GM18526 (cell line): Measurements from ENCODE around the gene DNAJB13.

Experiments used
- POLR2A ChIP-seq: IDR thresholded peaks from 3 replicates; pipeline ENCODE4 v1.6.1; 2011; ENCODE audit not compliant: insufficient read length; ENCODE audit errors: extremely low read depth

Gene DNAJB13

DNA sequence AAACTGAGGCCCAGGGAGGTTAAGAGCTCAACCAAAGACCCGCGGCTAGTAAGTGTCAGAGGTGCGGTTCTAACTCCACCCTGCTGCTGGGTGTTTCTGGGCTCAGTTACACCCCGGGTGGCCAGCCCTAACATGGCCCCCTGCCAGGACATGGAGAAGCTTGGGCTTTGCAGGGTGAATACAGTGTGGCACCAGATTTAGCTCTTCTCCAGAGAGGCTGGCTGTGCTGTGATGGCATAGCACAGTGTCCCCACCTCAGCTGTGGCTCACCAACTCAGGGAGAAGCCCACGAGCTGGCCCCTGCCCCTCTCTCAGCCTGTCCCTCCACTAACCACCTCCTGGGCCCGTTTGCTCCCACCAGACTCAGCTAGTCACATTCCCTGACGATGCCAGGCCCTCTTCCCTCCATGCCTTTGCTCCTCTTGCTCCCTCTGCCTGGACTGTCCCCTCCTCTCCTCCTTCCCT, 51.0 kb downstream of the DNAJB13 start:
- TF ChIP-seq POLR2A: no peak

DNA sequence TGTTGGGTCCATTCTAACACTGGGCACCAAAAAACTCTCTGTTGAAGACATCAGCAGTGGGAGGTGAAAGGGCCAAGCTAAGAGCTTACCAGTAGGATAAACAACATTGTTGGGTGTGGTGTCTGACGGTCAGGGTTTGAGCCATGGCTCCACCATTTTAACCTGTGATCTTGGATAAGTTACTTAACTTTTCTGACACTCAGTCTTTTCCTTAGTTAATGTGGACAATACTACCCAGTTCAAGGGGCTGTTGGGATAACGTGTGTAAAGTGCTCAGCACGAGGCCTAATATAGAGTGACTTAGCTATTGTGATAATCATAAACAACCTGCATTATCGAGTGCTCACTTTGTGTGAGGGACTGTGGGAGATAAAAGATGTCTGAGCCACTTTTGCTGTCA, 52.0 kb downstream of the DNAJB13 start:
- no peak for TF ChIP-seq POLR2A

DNA sequence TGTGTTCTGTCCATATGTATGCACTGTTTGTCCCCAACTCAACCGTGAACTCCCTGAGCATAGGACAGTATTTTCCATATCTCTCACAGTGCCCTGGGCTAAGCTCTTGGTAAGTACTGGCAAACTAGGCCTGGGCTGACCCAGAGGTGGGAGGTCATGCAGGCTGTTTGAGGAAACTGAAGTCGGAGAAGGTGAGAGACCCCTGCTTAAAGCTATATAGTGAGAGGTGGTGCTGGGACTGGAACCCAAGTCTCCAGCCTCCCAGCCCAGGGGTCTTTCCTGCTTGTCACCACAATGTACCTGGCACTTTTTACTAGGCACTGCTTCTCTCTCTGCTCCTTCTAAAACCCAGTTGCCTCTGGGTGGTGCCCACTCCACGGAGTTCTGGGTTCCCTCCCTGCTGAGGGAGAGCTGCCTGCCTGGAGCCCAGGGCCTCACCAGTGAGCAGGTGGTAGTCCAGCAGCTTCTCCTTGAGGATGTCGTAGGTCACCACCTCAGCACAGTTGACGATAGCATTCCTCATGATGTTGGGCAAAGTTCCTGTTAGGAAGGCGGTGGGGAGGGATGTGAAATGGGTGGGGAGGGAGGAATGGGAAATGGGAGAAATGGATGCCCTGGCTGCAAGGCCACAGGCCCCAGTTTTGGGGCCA, 53.3 kb downstream of the DNAJB13 start:
- no peak for TF ChIP-seq POLR2A

DNA sequence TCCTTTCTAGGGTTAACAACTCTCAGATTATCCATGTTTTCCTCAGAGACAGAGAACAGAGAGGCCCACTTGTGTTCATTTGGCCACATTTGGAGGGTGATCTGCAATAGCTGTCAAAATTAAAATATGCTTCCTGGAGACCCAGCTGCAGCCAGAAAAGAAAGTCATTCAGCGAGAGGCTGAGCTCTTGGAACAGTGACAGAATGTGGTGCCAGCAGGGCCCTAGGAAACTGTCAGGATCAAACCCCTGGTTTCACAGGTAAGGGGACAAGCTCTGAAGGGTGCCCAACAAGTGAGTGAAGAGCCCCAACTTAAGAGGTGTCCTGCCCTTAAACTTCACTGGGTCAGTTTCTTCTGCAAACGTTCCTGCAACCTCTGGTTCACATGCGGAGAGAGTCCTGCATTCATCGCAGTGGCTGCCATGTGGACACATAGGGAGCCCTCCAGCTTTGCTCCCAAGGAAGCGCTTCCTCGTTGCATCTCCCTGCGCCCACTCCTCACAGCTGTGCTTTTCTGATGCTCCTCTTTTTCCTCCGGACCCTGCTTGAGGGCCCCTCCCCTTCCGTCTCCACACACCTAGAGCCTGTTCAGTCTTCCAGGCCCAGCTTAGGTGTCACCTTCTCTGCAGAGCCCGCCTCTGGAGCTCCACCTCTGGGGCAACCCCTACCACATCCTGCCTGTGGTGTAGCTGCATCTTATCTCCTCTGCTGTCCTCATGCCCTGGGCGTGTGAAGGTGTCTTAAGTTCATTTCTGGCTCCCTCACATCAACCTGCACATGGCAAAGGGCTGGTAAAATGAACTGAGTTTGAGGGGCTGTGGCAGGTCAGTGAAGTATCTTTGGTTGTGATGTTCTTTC, 54.2 kb downstream of the DNAJB13 start:
- TF ChIP-seq POLR2A: no peak

DNA sequence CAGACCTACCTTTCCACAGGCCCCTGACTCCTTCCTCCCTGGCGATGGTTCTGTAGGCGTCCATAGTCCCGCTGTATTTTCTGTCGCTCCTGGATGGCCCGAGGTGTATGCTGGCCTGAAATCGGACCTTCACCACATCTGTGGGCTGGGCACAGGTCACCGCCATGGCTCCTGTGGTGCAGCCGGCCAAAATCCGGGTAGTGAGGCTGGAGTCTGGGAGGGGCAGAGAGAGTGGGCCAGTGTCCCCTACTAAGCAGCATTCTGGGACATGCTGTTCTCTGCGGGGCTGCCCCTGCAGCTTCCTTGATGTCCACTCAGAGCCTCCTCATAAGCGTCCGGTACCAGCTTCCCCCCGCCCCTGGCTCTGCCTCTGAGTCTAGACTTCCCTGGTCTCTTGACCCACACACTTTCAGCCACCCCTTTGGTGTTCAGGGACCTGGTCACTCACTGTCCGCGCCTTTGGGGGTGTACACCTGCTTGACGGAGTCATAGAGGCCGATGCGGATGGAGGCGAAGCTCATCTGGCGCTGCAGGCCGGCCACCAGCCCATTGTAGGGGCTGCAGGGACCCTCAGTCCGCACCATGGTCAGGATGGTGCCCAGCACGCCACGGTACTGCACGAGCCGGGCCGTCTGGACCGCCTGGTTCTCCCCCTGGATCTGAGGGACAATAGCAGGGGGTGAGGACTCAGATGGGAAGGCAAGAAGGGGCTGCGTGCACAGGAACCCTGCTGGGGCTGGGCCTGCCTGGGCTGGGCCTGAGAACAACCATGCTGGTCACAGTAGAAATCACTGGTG, 55.1 kb downstream of the DNAJB13 start:
- no peak for TF ChIP-seq POLR2A

DNA sequence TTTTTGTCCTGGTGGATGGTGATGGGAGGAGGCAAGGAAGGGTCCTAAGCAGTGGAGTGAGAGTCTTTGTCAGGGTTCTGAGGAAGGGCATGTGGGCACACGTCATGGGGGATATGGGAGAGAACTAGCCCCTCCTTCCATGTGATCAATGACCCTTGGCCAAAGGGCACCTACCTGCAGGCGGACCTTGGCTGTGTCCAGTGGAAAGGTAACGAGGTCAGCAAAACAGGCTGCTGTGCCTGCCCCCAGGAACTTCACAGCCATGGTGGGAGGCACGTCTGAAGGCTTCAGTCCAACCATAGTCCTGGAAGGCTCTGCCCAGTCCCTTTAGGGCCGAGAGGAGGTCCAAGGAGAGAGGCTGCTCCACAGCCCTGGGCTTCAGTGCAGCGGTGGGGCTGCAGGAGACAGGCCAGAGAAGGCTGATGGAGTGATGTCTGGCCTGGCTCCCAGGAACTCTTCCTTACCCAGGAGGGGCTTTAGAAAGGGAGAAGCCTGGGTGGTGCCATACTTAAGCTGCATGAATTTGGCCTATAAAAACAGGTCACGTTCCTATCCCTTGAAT, 56.0 kb downstream of the DNAJB13 start:
- no peak for TF ChIP-seq POLR2A

DNA sequence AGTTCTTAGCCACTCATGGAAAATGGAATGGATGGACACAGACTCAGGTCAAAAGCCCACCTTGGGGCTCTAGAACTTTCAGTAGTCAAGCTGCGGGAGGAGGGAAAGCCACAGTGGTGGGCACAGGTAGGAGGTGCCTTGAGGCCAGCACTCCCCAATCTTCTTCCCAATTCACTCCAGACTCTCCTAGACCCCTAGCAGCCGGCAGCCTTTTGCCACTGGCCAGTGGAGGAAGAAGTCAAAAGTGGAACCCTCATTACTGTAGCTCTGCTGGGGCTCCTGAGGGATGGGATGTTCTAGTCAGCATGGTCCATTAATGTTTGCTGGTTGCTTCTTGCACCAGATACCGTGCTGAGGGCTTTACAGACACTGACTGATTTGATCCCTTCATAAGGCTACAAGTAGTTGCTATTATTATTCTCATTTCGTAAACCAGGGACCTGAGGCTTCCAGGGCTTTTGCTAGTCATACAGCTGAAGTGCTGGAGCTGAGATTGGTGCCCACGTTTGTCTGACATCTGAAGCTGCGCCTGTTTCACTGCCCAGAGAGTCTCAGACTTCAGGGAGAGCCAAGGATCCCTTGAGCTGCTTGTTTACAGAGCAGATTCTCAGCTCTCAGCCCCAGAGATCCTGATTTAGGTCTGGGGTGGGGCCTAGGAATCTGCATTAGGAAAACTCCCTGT, 57.0 kb downstream of the DNAJB13 start:
- TF ChIP-seq POLR2A: no peak

DNA sequence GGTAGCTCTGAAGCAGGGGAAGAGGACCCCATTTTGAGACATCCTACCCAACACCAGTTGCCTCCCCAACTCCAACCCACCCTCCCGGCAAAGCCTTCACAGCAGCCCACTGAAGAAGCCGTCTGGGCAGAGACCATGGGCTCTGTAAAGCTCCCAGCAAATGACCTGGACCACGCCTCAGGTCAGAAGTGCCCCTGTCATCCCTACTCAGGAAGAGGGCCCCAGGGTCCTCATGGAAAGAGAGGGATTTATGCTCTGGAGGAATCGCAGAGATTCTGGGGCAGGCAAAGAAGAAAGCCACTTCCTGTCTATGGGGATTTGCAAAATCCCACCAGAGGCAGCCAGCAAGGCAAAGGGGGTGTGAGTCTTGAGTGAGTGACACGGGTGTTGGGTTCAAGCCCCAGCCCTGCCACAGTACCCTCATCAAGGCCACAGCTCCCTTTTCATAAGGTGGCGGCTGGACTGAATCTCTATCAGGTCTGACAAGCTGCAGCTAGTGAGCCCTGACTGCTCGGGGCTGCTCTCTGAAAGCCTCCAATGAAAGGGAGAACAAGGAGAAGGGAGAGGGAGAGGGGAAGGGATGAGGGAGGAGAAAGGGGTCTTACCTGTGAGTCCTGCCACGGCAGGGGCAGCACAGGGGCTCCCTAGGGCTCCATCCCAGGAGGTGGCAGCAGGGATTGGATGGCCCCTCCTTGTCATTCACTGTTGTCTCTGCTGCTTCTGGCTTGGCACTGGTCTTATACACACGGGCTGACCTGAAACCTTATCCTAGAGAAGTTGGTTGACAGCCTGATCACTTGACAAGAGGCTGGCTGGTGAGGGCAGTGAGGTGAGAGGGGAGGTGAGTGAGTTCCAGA, 57.8 kb downstream of the DNAJB13 start, which contains the start of gene UCP3:
Gene UCP3, minus strand, starts transcription at position 713 of the 857 bp plus-strand sequence. CDS start 2,043 bp downstream, outside the sequence.
- no peak for TF ChIP-seq POLR2A

DNA sequence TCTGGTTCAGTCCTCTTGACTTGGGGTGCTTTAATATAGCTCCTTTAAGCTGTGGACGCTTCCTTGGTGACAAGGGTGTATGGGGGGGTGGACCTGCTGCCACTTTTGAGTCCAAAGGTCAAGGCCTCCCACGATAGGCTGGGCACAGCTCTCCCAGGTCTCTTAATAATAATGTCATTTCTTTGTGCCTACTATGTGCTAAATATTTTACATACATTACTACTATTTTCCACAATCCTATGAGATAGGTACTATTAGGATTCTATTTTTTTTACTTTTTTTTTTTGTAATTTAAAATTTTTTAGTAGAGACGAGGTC, 58.4 kb downstream of the DNAJB13 start:
- no peak for TF ChIP-seq POLR2A

DNA sequence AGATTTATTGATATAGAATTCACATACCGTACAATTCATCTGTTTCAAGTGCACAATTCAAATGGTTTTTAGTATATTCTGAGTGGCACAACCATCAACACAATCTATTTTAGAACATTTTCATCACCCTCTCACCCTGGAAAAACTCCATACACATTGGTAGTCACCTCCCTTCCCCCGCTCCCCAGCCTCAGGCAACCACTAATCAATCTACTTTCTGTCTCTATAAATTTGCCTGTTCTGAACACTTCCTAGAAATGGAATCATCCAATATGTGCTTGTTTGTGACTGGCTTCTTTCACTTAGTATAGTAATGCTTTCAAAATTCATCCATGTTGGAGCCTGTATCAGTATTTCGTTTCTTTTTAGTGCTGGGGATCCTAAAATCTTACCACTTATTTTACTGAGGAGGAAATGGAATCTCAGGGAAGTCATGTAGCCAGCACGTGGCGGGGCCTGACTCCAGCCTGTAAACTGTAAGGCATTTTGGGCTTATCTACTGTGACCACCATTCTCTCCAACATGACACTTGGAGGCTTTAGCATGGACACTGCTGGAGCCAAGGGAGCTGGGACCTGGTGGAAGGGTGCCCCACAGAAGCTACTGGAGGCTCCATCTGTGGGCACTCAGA, 59.0 kb downstream of the DNAJB13 start:
- TF ChIP-seq POLR2A: no peak

DNA sequence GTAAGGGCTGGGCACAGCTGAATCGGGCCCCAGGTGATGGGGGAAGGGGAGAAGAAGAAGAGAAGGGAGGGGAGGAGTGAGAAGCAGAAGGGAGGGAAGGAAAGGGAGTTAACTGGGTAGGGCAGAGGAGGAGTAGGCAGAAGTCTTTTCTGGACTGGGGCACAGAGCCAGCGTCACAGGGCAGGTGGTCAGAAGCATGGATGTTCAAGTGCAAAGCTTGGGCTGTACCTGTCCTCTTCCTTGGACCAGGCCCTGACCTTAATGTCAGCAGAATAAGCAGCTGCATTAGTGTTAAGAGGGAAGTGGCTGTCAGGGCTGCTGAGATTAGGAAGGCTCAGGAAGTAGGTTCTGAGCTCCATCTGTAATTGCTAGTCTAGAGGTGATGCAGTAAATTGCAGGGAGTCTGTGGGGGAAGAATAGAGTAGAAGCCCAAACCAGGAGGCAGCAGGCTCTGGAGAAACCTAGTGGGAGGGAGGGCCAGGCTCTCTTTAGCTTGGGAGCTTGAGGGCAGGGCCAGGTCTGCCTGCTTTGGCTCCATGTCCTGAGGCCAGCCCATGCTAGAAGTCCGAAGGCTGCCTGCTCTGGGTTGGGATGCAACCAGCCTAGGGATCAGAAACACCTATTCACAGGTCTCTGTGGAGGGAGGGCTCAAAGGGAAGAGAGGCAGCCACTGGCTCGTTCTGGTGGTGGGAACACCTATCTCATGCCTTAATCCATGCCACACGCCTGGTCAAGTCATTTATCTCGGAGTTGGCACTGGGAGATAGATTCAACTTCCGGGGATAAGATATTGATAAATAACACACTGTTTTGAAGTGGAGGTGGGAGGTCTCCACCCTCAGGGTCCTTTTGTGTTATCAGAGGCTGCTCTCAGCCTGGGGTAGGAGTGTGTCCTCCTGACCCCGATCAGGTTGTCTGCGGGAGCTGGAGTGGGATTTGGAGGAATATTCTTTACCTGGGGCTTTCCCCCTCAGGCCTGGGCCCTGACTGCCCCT, 59.8 kb downstream of the DNAJB13 start:
- no peak for TF ChIP-seq POLR2A

DNA sequence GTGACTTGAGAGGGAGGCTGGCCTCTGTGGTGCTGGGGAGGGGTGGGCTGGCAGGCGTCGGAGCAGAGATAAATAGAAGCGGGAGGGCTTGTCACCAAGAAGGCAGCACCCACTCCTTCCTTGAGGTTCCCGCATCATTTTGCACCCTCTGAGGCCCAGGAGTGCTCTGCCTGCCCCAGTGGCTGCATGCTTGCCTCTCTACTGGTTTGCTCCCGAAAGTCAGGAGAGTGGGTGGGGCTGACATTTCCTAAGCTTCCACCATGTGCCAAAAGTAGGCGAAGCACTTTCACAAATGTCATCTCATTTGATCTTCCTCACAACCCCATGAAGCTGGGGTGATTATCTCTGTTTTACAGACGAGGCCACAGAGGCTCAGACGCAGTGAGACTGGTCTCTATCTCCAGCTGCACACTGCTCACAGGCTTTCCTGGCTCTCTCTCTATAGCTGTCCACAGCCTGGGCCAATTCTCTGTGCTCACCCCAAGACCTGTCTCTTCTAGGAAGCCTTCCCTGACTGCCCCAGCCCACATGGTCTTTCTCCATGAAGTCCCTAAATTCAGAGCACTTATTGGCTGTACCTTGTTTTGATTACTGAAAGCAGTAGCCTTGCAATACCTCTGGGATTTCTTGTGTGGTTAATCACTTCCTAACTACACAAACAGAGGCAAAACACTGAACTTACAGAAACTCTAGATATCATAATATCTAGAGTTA, 60.7 kb downstream of the DNAJB13 start:
- no peak for TF ChIP-seq POLR2A
